Body of pancreas (tissue), 4 donors: Measurements from ENCODE around the gene PAX2.

ENCODE experiments used
- CTCF ChIP-seq, 7 experiments: fragments of 450-650 bp in 4 of 7; fragments of 200-600 bp in 3 of 7; sonication (generic) in 3 of 7; IDR thresholded peaks; one replicate each; pipeline ENCODE4 v1.5.1; 2016 to 2019; ENCODE audit warnings: antibody characterized with exemption in 7 of 7
- POLR2A ChIP-seq, 3 donors: fragments of 450-650 bp; IDR thresholded peaks; one replicate each; pipeline ENCODE4 v1.6.1; 2016; ENCODE audit warnings: antibody characterized with exemption in 3 of 3, mild to moderate bottlenecking in 2 of 3

GRCh38 chr10:100755821-100756220 lies 10.4 kb downstream of the PAX2 start:
- no peak for TF ChIP-seq CTCF (IDR thresholded peaks at IDR 0.05)
- no peak for TF ChIP-seq POLR2A (IDR thresholded peaks at IDR 0.05)
